Left lung (tissue), 10 donors: ENCODE data around the gene JCAD. TPM values are rescaled to one million over a fixed set of nuclear protein-coding genes. Genes with fewer than 3 reads are reported as not detected.

Source experiments
- ATAC-seq: fragments of 200-7000 bp; cut with Tn5 transposase; one replicate; pipeline ENCODE4 v1.9.1; 2020; ENCODE audit warnings: moderate library complexity
- DNase-seq, 4 donors: peaks; one replicate each; pipeline ENCODE4 v3.0.0-alpha.2; 2013 to 2020
- H3K27ac ChIP-seq, 2 donors: fragments of 200-600 bp; sonication (generic) in 1 of 2; one replicate each; pipeline versions ENCODE4 v1.5.0 to v1.8.0; 2020 to 2021
- H3K27me3 ChIP-seq, 2 donors: fragments of 200-600 bp; sonication (generic) in 1 of 2; one replicate each; pipeline versions ENCODE4 v1.5.0 to v1.8.0; 2020 to 2021
- H3K36me3 ChIP-seq, 2 donors: fragments of 200-600 bp; sonication (generic) in 1 of 2; one replicate each; pipeline versions ENCODE4 v1.5.0 to v1.8.0; 2020 to 2021
- H3K4me1 ChIP-seq, 2 donors: fragments of 200-600 bp; one replicate each; pipeline ENCODE4 v1.8.0; 2021
- H3K4me3 ChIP-seq, 2 donors: fragments of 200-600 bp; sonication (generic) in 1 of 2; one replicate each; pipeline versions ENCODE4 v1.5.0 to v1.8.0; 2020 to 2021; ENCODE audit warnings: mild to moderate bottlenecking in 1 of 2
- H3K9me3 ChIP-seq, 2 donors: fragments of 200-600 bp; sonication (generic) in 1 of 2; one replicate each; pipeline versions ENCODE4 v1.5.0 to v1.8.0; 2020 to 2021
- intact Hi-C, 2 donors: fragments of 100-400 bp; cut with DNase I; formaldehyde crosslinking; loops; one replicate each; pipeline versions ENCODE4 v1.11.2 to v1.14.2; 2022
- polyA plus RNA-seq, 6 donors: library from polyadenylated mRNA; unstranded; fragments of 120-200 nt; gene quantifications; one replicate each; pipeline ENCODE4 v1.2.1, GENCODE V29; 2013; ENCODE audit not compliant: insufficient read length in 6 of 6
- total RNA-seq, 2 donors: library from RNA; stranded (reverse); fragmentation: NEBNext Ultra II Directional; extraction: Animal tissue kit (Norgen Biotek cat#: 25700); gene quantifications; one replicate each; pipeline ENCODE4 v1.2.1, GENCODE V29; 2021
- TF ChIP-seq, protein P1 (sequence below), 2 donors: fragments of 200-600 bp; sonication (generic) in 1 of 2; IDR thresholded peaks; one replicate each; pipeline versions ENCODE4 v1.5.0 to v1.8.0; 2021; ENCODE audit warnings: antibody characterized with exemption in 2 of 2
- donor health status: DM: no; HTN: yes; CAD: no.
- donor health status: DM: no; HTN: no; CAD: no.

The JCAD gene
- total and polyA plus RNA-seq, 8 donors: 28.7 to 88.4 (median 71.0) TPM

DNA sequence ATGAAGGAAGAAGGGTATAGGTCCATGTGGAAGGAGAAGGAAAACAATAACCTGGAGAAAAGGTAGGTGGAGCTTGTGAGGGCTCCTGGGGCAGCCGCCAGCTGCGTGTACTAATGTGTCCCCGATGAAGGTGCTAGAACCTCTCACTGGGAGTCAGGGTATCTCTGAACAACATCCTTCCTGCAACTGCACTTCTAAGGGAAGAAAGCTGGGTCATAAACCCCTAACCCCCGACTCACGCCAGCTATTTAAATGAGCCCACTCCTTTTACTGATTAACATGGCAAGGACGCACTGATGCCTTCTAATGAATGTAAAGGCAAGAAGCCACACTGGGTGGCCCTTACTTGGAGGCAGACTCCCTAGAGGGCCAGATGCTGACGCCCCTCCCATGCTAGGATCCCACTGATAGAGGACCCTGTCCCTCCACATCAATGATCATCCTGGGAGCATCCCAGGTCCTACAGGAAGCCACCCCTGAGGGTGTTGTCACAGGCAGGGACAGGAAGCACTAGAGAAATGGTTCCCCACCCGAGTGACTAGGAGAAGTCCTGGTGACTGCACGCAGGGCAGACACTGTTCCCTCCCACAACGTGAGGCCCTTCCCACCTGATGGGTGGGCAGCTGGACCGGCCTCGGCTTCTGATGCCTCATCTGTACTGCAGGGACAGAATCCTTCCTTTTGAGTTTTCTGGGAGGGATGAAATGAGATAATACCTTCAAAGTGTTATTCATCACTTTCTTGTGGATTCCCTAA, 20.4 kb downstream of the JCAD start:
- H3K4me1 ChIP-seq: peaks cover 0 to 36% of the 10 kb centered on the region in 2 donors
- TF ChIP-seq, protein P1, sequence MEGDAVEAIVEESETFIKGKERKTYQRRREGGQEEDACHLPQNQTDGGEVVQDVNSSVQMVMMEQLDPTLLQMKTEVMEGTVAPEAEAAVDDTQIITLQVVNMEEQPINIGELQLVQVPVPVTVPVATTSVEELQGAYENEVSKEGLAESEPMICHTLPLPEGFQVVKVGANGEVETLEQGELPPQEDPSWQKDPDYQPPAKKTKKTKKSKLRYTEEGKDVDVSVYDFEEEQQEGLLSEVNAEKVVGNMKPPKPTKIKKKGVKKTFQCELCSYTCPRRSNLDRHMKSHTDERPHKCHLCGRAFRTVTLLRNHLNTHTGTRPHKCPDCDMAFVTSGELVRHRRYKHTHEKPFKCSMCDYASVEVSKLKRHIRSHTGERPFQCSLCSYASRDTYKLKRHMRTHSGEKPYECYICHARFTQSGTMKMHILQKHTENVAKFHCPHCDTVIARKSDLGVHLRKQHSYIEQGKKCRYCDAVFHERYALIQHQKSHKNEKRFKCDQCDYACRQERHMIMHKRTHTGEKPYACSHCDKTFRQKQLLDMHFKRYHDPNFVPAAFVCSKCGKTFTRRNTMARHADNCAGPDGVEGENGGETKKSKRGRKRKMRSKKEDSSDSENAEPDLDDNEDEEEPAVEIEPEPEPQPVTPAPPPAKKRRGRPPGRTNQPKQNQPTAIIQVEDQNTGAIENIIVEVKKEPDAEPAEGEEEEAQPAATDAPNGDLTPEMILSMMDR (IDR thresholded peaks at IDR 0.05): no peak
- intact Hi-C loops: loop anchor here in 1 of 2 donors (10.0 kb wide), 1 partner anchor 146 kb away; no protein-coding TSS in a partner anchor

DNA sequence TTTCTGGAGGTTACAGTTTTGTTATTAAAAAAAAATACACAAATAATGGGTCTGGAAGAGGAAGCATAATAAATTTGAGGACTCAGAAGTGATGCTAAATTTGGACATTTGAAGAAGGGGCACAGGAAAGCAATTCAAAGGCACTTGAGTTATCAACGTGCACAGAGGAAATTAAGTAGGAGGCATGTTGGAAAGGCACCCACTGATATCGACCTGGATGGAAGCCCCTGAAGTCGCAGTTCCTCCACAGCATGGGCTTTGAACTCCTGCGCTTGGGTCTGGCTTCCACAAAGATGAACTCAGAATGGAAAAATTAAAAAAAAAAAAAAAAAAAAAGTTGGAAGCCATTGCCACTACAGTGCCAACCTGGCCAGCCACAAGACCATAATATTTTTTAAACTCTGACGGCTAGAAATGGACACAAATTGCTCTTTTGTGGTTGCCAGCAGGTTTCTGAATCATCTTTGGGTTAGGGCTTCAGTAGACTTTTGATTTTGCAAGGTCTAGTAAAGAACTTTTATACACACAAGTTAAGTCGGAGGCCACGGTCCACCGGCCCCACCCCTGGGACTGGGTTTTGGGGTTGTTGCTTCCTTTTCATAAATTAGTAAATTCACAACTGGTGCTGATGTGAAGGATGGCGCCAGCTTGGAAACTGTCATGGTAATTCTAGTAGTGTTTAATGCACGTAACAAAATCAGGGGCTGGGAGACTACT, 21.6 kb downstream of the JCAD start:
- H3K4me1 ChIP-seq: peaks cover 0 to 24% of the 10 kb centered on the region in 2 donors
- ATAC-seq (no peak), DNase-seq (no peak)
- no peak overlapping the region for H3K4me3 ChIP-seq
- no peak overlapping the region for H3K27ac ChIP-seq
- H3K36me3 ChIP-seq: peaks cover 0 to 4% of the 10 kb centered on the region in 2 donors
- TF ChIP-seq, protein P1 (IDR thresholded peaks at IDR 0.05): no peak
- intact Hi-C loops: loop anchor here in 1 of 2 donors (10.0 kb wide), 1 partner anchor 147 kb away; no protein-coding TSS in a partner anchor
- H3K9me3 ChIP-seq: no peaks in the 10 kb centered on the region
- H3K27me3 ChIP-seq: no peaks in the 10 kb centered on the region

More for the DNA sequence above, 20.4 kb downstream of the JCAD start:
- Histone ChIP-seq H3K36me3 (peaks cover 0 to 4% of the 10 kb centered on the region in 2 donors), H3K27ac (peak overlapping the region; percentile 27 to 57), H3K9me3 (no peaks in the 10 kb centered on the region), H3K4me3 (no peak overlapping the region), H3K27me3 (no peaks in the 10 kb centered on the region)
- ATAC-seq (no peak), DNase-seq (no peak)

DNA sequence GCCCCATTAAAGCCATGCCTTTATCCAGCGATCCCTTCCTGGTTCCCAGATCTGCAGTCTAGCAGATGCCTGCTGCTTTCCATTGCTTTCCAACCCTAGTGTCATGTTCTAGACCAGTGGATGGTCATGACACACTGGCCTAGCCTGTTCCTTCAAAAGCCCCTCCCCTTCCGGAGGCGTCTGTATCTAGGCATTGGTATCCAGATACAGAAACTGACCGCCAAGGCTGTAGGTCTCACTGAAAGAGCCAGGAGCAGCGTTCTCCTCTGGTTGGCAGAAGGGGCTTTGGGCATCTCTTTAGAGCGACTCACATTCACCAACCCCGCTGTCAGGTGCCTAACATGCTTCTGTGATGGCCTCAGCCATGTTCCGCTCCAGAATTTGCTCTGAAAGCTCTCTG, 22.6 kb downstream of the JCAD start:
- H3K36me3 ChIP-seq: peaks cover 0 to 4% of the 10 kb centered on the region in 2 donors
- intact Hi-C loops: loop anchor here in 1 of 2 donors (10.0 kb wide), 1 partner anchor 148 kb away; no protein-coding TSS in a partner anchor
- no peak overlapping the region for H3K4me3 ChIP-seq
- TF ChIP-seq, protein P1 (IDR thresholded peaks at IDR 0.05): no peak
- DNase-seq (no peak), ATAC-seq (no peak)
- H3K27ac ChIP-seq: no peak overlapping the region
- H3K4me1 ChIP-seq: peaks cover 0 to 15% of the 10 kb centered on the region in 2 donors
- H3K9me3 ChIP-seq: no peaks in the 10 kb centered on the region
- H3K27me3 ChIP-seq: no peaks in the 10 kb centered on the region

DNA sequence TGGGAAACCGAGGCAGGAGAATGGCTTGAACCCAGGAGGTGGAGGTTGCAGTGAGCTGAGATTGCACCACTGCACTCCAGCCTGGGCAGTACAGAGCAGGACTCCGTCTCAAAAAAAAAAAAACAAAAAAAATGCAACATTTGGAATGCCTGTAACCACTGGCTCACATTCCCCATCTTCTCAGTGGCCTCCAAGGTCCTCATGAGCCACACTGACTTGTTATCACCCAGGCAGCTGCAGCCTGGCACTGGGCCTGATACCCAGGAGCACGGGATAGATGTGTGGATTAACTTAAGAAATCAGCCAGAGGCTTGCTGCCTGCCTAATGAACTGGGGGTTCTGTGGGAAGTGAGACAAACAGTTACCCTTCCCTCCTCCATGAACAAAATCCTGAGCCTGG, 23.0 kb downstream of the JCAD start:
- H3K27me3 ChIP-seq: no peaks in the 10 kb centered on the region
- intact Hi-C loops: loop anchor here in 1 of 2 donors (10.0 kb wide), 1 partner anchor 148 kb away; no protein-coding TSS in a partner anchor
- H3K36me3 ChIP-seq: peaks cover 0 to 4% of the 10 kb centered on the region in 2 donors
- no peak for ATAC-seq
- peaks cover 0 to 10% of the 10 kb centered on the region in 2 donors for H3K4me1 ChIP-seq
- H3K9me3 ChIP-seq: no peaks in the 10 kb centered on the region
- no peak for DNase-seq
- no peak overlapping the region for H3K4me3 ChIP-seq
- H3K27ac ChIP-seq: no peak overlapping the region
- TF ChIP-seq, protein P1 (IDR thresholded peaks at IDR 0.05): no peak
